ENCODE measurements around the gene TBC1D21. TPM values are rescaled to one million over a fixed set of nuclear protein-coding genes. Genes with fewer than 3 reads are reported as not detected.

Gene TBC1D21
- total and polyA plus RNA-seq, 2 of the 8 experiments (the other 6 are each of a cell fraction or from before 2014, with no cell fraction given): not detected

DNA sequence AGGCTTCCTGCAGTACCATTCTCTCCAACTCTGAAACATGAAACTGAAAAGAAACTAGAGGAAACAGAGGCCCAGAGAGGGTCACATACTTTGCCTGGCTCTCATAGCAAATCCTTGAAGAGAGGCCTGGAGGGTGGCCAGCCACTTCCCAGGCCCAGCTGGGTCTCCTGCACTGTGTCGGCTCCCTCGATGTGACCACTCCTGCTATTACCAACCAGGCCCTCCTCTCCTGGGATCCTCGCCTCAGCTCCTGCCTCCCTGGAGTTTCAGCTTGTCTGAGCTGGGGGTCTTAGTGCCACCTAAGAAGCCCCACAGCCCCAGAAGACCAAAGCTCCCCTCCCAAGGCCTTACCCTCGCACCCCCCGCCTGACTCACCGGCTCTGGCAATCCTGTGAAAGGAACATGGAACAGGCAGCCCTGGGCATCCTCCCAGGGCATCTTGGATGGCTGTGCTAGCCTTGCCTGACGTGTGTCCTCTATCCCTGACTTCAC is 57.5 kb downstream of the TBC1D21 start:
- DNase-seq (ENCODE audit: low read depth in 1 of 2, low spot score in 2 of 2): no peak
- H3K14ac ChIP-seq (ENCODE audit: insufficient read length): no peak overlapping the region
- no peak overlapping the region for H4K5ac ChIP-seq (ENCODE audit: insufficient read length, low read depth, low read length)
- H2AFZ ChIP-seq (ENCODE audit: low read length): no peak overlapping the region
- H2BK15ac ChIP-seq (ENCODE audit: low read length): no peak overlapping the region
- H3K4me1 ChIP-seq (replicated peaks in 1 of 4; ENCODE audit: control insufficient read depth in 3 of 4, insufficient read depth in 4 of 4, low read length in 3 of 4): peaks cover 0 to 13% (median 5%) of the 10 kb centered on the region in 4 experiments; a peak in 5 of 7 replicates
- 81% methylated on average over 6 of the region's 7 CpGs; no CpG with 5 or more reads in 1 of the 2 experiments for WGBS, 2 experiments (ENCODE audit: extremely low coverage in 1 of 2, insufficient coverage in 1 of 2, insufficient read length in 1 of 2, insufficient replicate concordance in 2 of 2, low coverage in 1 of 2, low lambda C conversion rate in 2 of 2, missing lambda C conversion rate in 1 of 2)
- H3K18ac ChIP-seq (ENCODE audit: extremely low read depth, low read length): no peak overlapping the region
- no peak overlapping the region for H2BK20ac ChIP-seq (ENCODE audit: low read length)
- H3K9ac ChIP-seq (replicated peaks in 1 of 4; ENCODE audit: extremely low read depth in 1 of 4, low read depth in 3 of 4, low read length in 3 of 4): no peak overlapping the region
- H3K36me3 ChIP-seq (ENCODE audit: control insufficient read depth in 2 of 4, insufficient read depth in 4 of 4, low read length in 3 of 4): no peaks in the 10 kb centered on the region
- H3K27me3 ChIP-seq (replicated peaks in 1 of 4; ENCODE audit: control insufficient read depth in 3 of 4, extremely low read depth in 1 of 4, insufficient read depth in 3 of 4, low read length in 3 of 4): peaks cover 0 to 6% (median 2%) of the 10 kb centered on the region in 4 experiments; a peak in 3 of 7 replicates
- no peak overlapping the region for H4K8ac ChIP-seq (ENCODE audit: extremely low read depth, insufficient read depth, low read length)
- H3K56ac ChIP-seq (replicated peaks; ENCODE audit: insufficient read length, low read depth, low read length): no peak overlapping the region
- no peak overlapping the region for H3K23ac ChIP-seq (ENCODE audit: insufficient read length)
- H2AK5ac ChIP-seq (ENCODE audit: low read depth, low read length): no peak overlapping the region
- no peaks in the 10 kb centered on the region for H3K79me1 ChIP-seq (ENCODE audit: low read depth, low read length)
- H3K27ac ChIP-seq (ENCODE audit: low read depth, low read length): no peak overlapping the region
- CTCF ChIA-PET (ENCODE audit: partially characterized antibody): interaction anchor here (0.6 to 1.7 kb wide), 3 partner anchors 33 to 106 kb away, joined by 3 to 5 read pairs (median 4); no protein-coding TSS in a partner anchor
- peaks cover 0 to 7% of the 10 kb centered on the region in 2 experiments for H4K20me1 ChIP-seq (replicated peaks in 1 of 2; ENCODE audit: control insufficient read depth in 1 of 2, insufficient read depth in 2 of 2, low read length in 2 of 2)
- H3K79me2 ChIP-seq (ENCODE audit: control insufficient read depth in 1 of 2, insufficient read depth in 2 of 2, low read length in 2 of 2): no peaks in the 10 kb centered on the region
- no peak overlapping the region for H4K91ac ChIP-seq (replicated peaks; ENCODE audit: insufficient read length, low read length)
- H2BK5ac ChIP-seq (ENCODE audit: low read depth, low read length): no peak overlapping the region
- POLR2A ChIA-PET (ENCODE audit: partially characterized antibody): no interaction called here
- H3K23me2 ChIP-seq (ENCODE audit: low read depth, low read length): peaks cover 14% of the 10 kb centered on the region
- H2BK120ac ChIP-seq (replicated peaks; ENCODE audit: low read depth, low read length): no peak overlapping the region
- no peak overlapping the region for H2BK12ac ChIP-seq (ENCODE audit: low read depth, low read length)
- H3K4me3 ChIP-seq (ENCODE audit: extremely low read depth in 1 of 4, insufficient read depth in 2 of 4, low read depth in 3 of 4, low read length in 4 of 4): no peak overlapping the region
- no peaks in the 10 kb centered on the region for H3K9me3 ChIP-seq (ENCODE audit: insufficient read depth in 2 of 2, low read depth in 1 of 2, low read length in 1 of 2)
- no peak for FAIRE-seq
- H3K4me2 ChIP-seq (ENCODE audit: insufficient read depth in 1 of 2, low read depth in 2 of 2, low read length in 2 of 2): no peak overlapping the region
- no peak overlapping the region for H3K4ac ChIP-seq (replicated peaks; ENCODE audit: insufficient read length, low read depth, low read length)
- TF ChIP-seq SIN3A (conservative IDR thresholded peaks at IDR 0.05 in 1 of 2, IDR thresholded peaks at IDR 0.05 in 1 of 2; ENCODE audit: low read depth in 1 of 2, low read length in 2 of 2): no peak
- TF ChIP-seq NRF1 (IDR thresholded peaks at IDR 0.05; ENCODE audit: low read depth, low read length): no peak
- TF ChIP-seq CHD1 (IDR thresholded peaks at IDR 0.05; ENCODE audit: low read depth, low read length): no peak
- no peak for TF ChIP-seq JUND (IDR thresholded peaks at IDR 0.05; ENCODE audit: low read length)
- no peak for TF ChIP-seq NANOG (IDR thresholded peaks at IDR 0.05; ENCODE audit: insufficient read depth, low read depth, low read length, poor library complexity, severe bottlenecking)
- no peak for TF ChIP-seq BRCA1 (IDR thresholded peaks at IDR 0.05; ENCODE audit: low read depth, low read length)
- TF ChIP-seq POLR2AphosphoS5 (IDR thresholded peaks at IDR 0.05; ENCODE audit: low read depth, low read length): no peak
- TF ChIP-seq CTCF (IDR thresholded peaks at IDR 0.05; ENCODE audit: control extremely low read depth in 1 of 3, insufficient read depth in 1 of 3, low read depth in 1 of 3, low read length in 3 of 3): no peak
- no peak for TF ChIP-seq MAFK (IDR thresholded peaks at IDR 0.05; ENCODE audit: low read depth, low read length)
- no peak for TF ChIP-seq PHF8 (conservative IDR thresholded peaks at IDR 0.05; ENCODE audit: low read depth, low read length)
- TF ChIP-seq CBX8 (IDR thresholded peaks at IDR 0.05; ENCODE audit: borderline replicate concordance, low read depth, low read length): no peak

All from H1 (cell line).